T-helper 17 cell (primary cell): ENCODE results near the gene NDUFA11. TPM values are rescaled to one million over a fixed set of nuclear protein-coding genes. Genes with fewer than 3 reads are reported as not detected.
"Not testable (repeated sequence)": the region's sequence is repeated elsewhere in the genome, so short reads cannot be mapped to it uniquely, and the experiment has no call there.

Experiments used
- ATAC-seq: fragments of 150-1000 bp; cut with Tn5 transposase; 2 replicates; pipeline ENCODE4 v1.10.0; 2021; ENCODE audit warnings: mild to moderate bottlenecking, moderate library complexity
- DNase-seq, 3 donors: peaks; one replicate each; pipeline versions ENCODE4 v3.0.0 to v3.0.0-alpha.2; 2020 to 2021
- H3K9me3 ChIP-seq: one replicate; pipeline ENCODE4 v1.7.0; 2013; ENCODE audit warnings: low read length, mild to moderate bottlenecking; ENCODE audit not compliant: control insufficient read depth, poor library complexity, severe bottlenecking
- H3K27ac Mint-ChIP-seq: one replicate; pipeline ENCODE4 v1.8.0; 2022; ENCODE audit warnings: mild to moderate bottlenecking, moderate library complexity, mixed read lengths
- H3K27me3 Mint-ChIP-seq: one replicate; pipeline ENCODE4 v1.8.0; 2022; ENCODE audit warnings: mixed read lengths
- H3K36me3 Mint-ChIP-seq: one replicate; pipeline ENCODE4 v1.8.0; 2022; ENCODE audit warnings: low read depth, mixed read lengths
- H3K4me1 Mint-ChIP-seq: one replicate; pipeline ENCODE4 v1.8.0; 2022; ENCODE audit warnings: mild to moderate bottlenecking, mixed read lengths
- H3K4me3 Mint-ChIP-seq: one replicate; pipeline ENCODE4 v1.8.0; 2022; ENCODE audit warnings: mild to moderate bottlenecking, moderate library complexity, mixed read lengths
- total RNA-seq, 4 donors: library from RNA in 2 of 4; stranded (reverse) in 2 of 4; gene quantifications; one replicate each; pipeline ENCODE4 v1.2.3 and lab custom pipeline; 2022 to 2026

The NDUFA11 gene
- total RNA-seq, 2 donors from 2014 or later, result 102 to 108 TPM

DNA sequence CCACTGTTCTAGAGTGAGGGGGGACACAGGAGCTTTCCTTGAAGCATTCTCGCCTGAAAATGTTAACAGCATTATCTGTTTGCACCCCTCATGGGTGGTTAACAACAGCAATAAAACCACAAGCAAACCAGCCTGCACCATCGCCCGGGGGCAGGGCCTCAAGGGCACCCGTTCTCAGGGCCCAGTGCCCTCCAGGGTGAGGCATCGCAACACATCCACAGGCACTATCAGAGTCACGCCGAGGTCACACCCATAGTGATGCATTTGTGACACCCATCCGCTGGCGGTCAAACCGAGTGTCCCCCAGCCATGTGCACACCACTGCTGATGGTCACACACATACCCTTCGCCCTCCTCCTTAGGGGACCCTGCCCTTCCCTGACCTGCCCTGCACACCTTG, 37.8 kb downstream of the NDUFA11 start:
- H3K36me3 Mint-ChIP-seq, result no peaks in the 10 kb centered on the region
- DNase-seq (no peak), ATAC-seq (no peak)
- H3K4me1 Mint-ChIP-seq, result peaks cover 2% of the 10 kb centered on the region
- no peak overlapping the region for H3K4me3 Mint-ChIP-seq
- H3K9me3 ChIP-seq, result no peaks in the 10 kb centered on the region
- H3K27me3 Mint-ChIP-seq, result peaks cover 25% of the 10 kb centered on the region
- no peak overlapping the region for H3K27ac Mint-ChIP-seq

DNA sequence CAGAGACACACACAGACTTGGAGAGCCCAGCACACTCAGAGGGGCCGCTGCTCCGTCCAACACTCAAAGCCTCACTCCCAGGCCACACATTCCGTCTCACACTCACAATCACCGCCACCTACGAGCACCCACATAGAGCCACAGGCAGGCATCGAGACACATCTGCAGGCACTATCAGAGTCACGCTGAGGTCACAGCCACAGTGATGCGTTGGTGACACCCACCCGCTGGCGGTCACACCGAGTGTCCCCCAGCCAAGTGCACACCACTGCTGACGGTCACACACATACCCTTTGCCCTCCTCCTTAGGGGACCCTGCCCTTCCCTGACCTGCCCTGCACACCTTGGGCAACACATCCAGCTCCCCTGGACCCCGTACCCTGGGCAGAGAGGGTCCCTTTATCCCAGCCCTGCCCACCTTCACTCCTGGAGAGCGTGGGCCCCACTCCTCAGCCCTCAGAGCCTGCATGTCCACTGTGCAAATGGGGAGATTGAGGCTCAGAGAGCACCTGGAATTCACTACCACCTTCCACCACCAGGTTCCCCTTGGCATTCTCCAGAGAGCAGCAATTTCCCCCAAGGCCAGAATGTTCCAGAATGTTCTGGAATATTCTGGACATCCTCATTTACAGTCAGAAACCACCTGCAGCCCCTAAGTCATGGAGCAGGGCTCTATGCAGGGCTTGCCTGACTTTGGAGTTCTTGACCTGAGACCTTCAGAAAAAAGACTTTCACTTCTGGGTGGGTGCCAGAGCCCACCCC, 38.7 kb downstream of the NDUFA11 start:
- Mint-ChIP-seq H3K27ac (no peak overlapping the region), H3K27me3 (peaks cover 23% of the 10 kb centered on the region), H3K36me3 (no peaks in the 10 kb centered on the region), H3K4me1 (peaks cover 2% of the 10 kb centered on the region), H3K4me3 (no peak overlapping the region)
- ATAC-seq (no peak), DNase-seq (no peak)
- no peaks in the 10 kb centered on the region for H3K9me3 ChIP-seq

GRCh38 chr19:5864013-5864720, 39.4 kb downstream of the NDUFA11 start:
- no peaks in the 10 kb centered on the region for H3K9me3 ChIP-seq
- Mint-ChIP-seq H3K27ac (no peak overlapping the region), H3K27me3 (peaks cover 23% of the 10 kb centered on the region), H3K36me3 (no peaks in the 10 kb centered on the region), H3K4me1 (peaks cover 2% of the 10 kb centered on the region), H3K4me3 (no peak overlapping the region)
- DNase-seq (no peak), ATAC-seq (no peak)

DNA sequence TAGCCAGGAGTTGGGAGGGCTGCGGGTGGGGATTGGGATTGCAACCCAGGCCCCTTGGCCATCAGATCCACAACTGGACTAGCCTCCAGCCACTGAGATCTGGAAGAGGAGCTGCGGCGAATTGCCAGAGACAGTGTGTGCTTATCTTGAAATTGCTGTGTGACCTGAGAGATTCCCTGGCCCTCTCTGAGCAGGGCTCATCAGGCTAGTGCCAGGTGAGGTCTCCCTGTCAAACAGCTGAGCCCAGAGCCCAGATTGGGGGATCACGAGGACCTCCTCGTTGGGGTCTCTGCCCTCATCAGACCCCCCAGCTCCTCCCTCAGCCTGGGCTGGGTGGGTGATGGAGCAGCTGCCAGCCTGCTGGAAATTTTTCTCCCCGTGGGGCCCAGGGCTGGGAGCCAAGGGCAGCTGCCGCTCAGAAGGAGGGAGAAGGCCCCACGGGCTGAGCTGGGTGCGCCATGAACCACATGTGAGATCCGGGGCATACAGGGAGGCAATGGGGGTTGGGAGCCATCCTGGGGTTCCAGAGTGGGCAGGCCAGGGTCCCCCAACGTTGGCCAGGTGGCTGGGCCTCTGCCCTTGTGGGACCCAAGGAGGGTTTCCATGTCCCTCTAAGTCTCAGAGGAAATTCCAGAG, 40.4 kb downstream of the NDUFA11 start:
- no peak overlapping the region for H3K27ac Mint-ChIP-seq
- no peaks in the 10 kb centered on the region for H3K36me3 Mint-ChIP-seq
- no peak overlapping the region for H3K4me3 Mint-ChIP-seq

DNA sequence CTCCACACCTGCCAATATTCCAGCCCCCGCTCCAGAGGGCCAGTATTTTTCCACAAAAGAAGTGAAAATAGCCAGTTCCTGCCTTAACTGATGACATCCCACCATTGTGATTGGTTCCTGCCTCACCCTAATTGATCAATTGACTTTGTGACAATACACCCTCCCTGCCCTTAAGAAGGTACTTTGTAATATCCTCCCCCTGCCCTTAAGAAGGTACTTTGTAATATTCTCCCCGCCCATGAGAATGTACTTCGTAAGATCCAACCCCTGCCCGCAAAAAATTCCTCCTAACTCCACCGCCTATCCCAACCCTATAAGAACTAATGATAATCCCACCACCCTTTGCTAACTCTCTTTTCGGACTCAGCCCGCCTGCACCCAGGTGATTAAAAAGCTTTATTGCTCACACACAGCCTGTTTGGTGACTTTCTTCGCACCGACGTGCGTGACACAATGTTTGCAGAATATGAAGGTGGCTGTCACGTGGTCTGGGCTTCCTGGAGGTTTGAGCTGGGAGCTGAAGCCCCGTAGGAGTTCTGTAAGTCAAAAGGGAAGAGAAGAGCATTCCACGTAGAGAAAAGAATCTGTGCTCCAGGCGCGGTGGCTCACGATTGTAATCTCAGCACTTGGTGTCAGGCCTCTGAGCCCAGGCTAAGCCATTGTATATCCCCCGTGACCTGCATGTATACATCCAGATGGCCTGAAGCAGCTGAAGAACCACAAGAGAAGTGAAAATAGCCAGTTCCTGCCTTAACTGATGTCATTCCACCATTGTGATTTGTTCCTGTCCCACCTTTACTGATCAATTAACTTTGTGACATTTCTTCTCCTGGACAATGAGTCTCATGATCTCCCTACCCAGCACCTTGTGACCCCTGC, 46.1 kb downstream of the NDUFA11 start:
- H3K4me3 Mint-ChIP-seq, result no peak overlapping the region
- H3K9me3 ChIP-seq, result no peaks in the 10 kb centered on the region
- no peak for ATAC-seq
- H3K27me3 Mint-ChIP-seq, result peaks cover 14% of the 10 kb centered on the region
- DNase-seq, result no peak
- H3K27ac Mint-ChIP-seq, result no peak overlapping the region
- H3K4me1 Mint-ChIP-seq, result peaks cover 4% of the 10 kb centered on the region
- peaks cover 3% of the 10 kb centered on the region for H3K36me3 Mint-ChIP-seq

More for the DNA sequence above, 40.4 kb downstream of the NDUFA11 start:
- Mint-ChIP-seq H3K27me3 (peaks cover 23% of the 10 kb centered on the region), H3K4me1 (peaks cover 2% of the 10 kb centered on the region)
- DNase-seq (no peak), ATAC-seq (no peak)
- no peaks in the 10 kb centered on the region for H3K9me3 ChIP-seq

DNA sequence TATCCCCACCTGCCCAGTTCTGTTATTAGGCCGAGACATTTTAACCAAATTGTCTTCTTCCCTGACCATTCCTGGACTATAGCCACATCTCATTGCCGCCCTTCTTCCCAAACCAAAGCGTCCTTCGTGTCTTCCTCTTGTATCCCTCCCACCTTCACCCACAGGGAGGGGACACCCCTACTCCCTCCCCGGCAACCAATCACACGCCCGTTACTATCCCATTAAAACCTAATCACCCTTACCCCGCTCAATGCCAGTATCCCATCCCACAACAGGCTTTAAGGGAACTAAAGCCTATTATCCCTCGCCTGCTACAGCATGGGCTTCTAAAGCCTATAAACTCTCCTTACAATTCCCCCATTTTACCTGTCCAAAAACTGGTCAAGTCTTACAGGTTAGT, 48.4 kb downstream of the NDUFA11 start:
- not testable (repeated sequence) for H3K9me3 ChIP-seq, H3K4me1 Mint-ChIP-seq, ATAC-seq, H3K27me3 Mint-ChIP-seq, H3K4me3 Mint-ChIP-seq, H3K27ac Mint-ChIP-seq, DNase-seq, H3K36me3 Mint-ChIP-seq

DNA sequence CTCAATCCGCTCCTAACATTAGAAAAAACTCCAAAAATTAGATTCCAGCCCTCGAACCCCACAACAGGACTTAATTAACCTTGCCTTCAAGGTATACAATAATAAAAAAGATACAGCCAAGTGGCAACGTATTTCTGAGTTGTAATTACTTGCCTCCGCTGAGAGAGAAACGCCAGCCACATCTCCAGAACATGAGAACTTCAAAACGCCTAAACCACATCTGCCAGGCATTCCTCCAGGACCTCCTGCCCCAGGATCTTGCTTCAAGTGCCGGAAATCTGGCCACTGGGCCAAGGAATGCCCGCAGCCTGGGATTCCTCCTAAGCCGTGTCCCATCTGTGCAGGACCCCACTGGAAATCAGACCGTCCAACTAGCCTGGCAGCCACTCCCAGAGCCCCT, 49.5 kb downstream of the NDUFA11 start:
- not testable (repeated sequence) for H3K27me3 Mint-ChIP-seq, H3K4me1 Mint-ChIP-seq, DNase-seq, ATAC-seq, H3K9me3 ChIP-seq, H3K4me3 Mint-ChIP-seq, H3K36me3 Mint-ChIP-seq
- H3K27ac Mint-ChIP-seq, result peak overlapping the region; percentile 43

GRCh38 chr19:5851302-5851701, 52.3 kb downstream of the NDUFA11 start, which contains the start of gene FUT3:
Gene FUT3, minus strand, starts transcription at chr19:5851449.
- no peak for ATAC-seq
- Mint-ChIP-seq H3K36me3 (peaks cover 3% of the 10 kb centered on the region), H3K27me3 (peaks cover 9% of the 10 kb centered on the region), H3K27ac (no peak within 1 kb of the TSS), H3K4me1 (peaks cover 5% of the 10 kb centered on the region), H3K4me3 (no peak within 1 kb of the TSS)
- H3K9me3 ChIP-seq, result no peaks in the 10 kb centered on the region
- no peak for DNase-seq

GRCh38 chr19:5850743-5851293, 52.8 kb downstream of the NDUFA11 start:
- Mint-ChIP-seq H3K27ac (no peak overlapping the region), H3K27me3 (peaks cover 9% of the 10 kb centered on the region), H3K4me3 (no peak overlapping the region), H3K36me3 (peaks cover 3% of the 10 kb centered on the region), H3K4me1 (peaks cover 5% of the 10 kb centered on the region)
- H3K9me3 ChIP-seq, result no peaks in the 10 kb centered on the region
- ATAC-seq (no peak), DNase-seq (no peak)

DNA sequence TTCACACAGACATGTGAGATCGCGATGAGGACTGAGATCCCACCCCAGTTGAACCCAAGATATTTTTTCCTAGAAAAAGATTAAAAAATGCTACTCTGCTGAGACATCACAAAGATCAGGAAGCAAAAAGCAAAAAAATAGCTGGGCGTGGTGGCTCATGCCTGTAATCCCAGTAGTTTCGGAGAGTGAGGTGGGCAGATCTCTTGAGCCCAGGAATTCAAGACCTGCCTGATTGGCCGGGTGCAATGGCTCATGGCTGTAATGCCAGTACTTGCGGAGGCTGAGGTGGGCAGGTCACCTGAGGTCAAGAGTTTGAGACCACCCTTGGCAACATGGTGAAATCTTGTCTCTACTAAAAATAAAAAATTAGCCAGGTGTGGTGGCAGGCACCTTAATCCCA, 53.4 kb downstream of the NDUFA11 start:
- peaks cover 5% of the 10 kb centered on the region for H3K4me1 Mint-ChIP-seq
- peaks cover 9% of the 10 kb centered on the region for H3K27me3 Mint-ChIP-seq
- ATAC-seq (no peak), DNase-seq (no peak)
- H3K27ac Mint-ChIP-seq, result no peak overlapping the region
- no peaks in the 10 kb centered on the region for H3K9me3 ChIP-seq
- no peak overlapping the region for H3K4me3 Mint-ChIP-seq
- H3K36me3 Mint-ChIP-seq, result peaks cover 3% of the 10 kb centered on the region

GRCh38 chr19:5848621-5849020, 55.0 kb downstream of the NDUFA11 start:
- H3K9me3 ChIP-seq, H3K4me3 Mint-ChIP-seq, ATAC-seq, DNase-seq, H3K27me3 Mint-ChIP-seq, H3K36me3 Mint-ChIP-seq, H3K4me1 Mint-ChIP-seq, H3K27ac Mint-ChIP-seq: not testable (repeated sequence)

- DNase-seq, H3K4me1 Mint-ChIP-seq, H3K4me3 Mint-ChIP-seq, ATAC-seq, H3K27ac Mint-ChIP-seq, H3K27me3 Mint-ChIP-seq, H3K9me3 ChIP-seq, H3K36me3 Mint-ChIP-seq: not testable (repeated sequence)
Observed at GRCh38 chr19:5847846-5848245, 55.7 kb downstream of the NDUFA11 start.
